ENCODE data around the gene FGF14. TPM values are rescaled to one million over a fixed set of nuclear protein-coding genes. Genes with fewer than 3 reads are reported as not detected.

The FGF14 gene
- polyA plus RNA-seq, 1 of the 3 experiments (the other 2 are of a cell fraction) = 0.20 TPM

- Histone ChIP-seq H3K4me2 (no peak overlapping the region), H3K79me2 (ENCODE audit: insufficient read depth) (no peaks in the 10 kb centered on the region), H4K20me1 (ENCODE audit: insufficient read depth) (no peaks in the 10 kb centered on the region), H2AFZ (ENCODE audit: low read depth) (no peak overlapping the region), H3K27ac (ENCODE audit: low read depth in 2 of 2, low read length in 1 of 2) (no peak overlapping the region), H3K27me3 (ENCODE audit: insufficient read depth) (no peaks in the 10 kb centered on the region), H3K4me1 (ENCODE audit: control insufficient read depth in 1 of 2, insufficient read depth in 2 of 2, low read depth in 1 of 2, low read length in 1 of 2) (peaks cover 0 to 4% of the 10 kb centered on the region in 2 experiments), H3K36me3 (replicated peaks in 1 of 2; ENCODE audit: control insufficient read depth in 1 of 2, insufficient read depth in 2 of 2, low read length in 1 of 2) (peaks cover 22 to 23% of the 10 kb centered on the region in 2 experiments), H3F3A (replicated peaks; ENCODE audit: insufficient read depth) (no peaks in the 10 kb centered on the region), H3K9me2 (no peaks in the 10 kb centered on the region), H3K9ac (no peak overlapping the region), H3K9me3 (no peaks in the 10 kb centered on the region), H3K4me3 (ENCODE audit: low read depth in 2 of 2, low read length in 1 of 2) (no peak overlapping the region)
- ChIA-PET CTCF (interaction anchor here (1.8 to 2.6 kb wide), 2 partner anchors 11 to 31 kb away, joined by 5 to 10 read pairs; no protein-coding TSS in a partner anchor), POLR2A (no interaction called here)
- TF ChIP-seq USF1 (IDR thresholded peaks at IDR 0.05; ENCODE audit: borderline replicate concordance, low read depth) = no peak
- no peak for TF ChIP-seq FOXM1 (IDR thresholded peaks at IDR 0.05; ENCODE audit: low read depth)
- TF ChIP-seq SIN3A (IDR thresholded peaks at IDR 0.05; ENCODE audit: borderline replicate concordance, low read depth, low read length) = no peak
- TF ChIP-seq JUND (IDR thresholded peaks at IDR 0.05) = no peak
- TF ChIP-seq EZH2phosphoT487 (IDR thresholded peaks at IDR 0.05; ENCODE audit: borderline replicate concordance, low read depth) = no peak
- TF ChIP-seq PBX3 (IDR thresholded peaks at IDR 0.05) = no peak
- TF ChIP-seq IRF3 (IDR thresholded peaks at IDR 0.05; ENCODE audit: low read depth, low read length) = no peak
- no peak for TF ChIP-seq CHD2 (IDR thresholded peaks at IDR 0.05; ENCODE audit: low read length, partially characterized antibody)
- TF ChIP-seq ZBTB33 (IDR thresholded peaks at IDR 0.05; ENCODE audit: borderline replicate concordance, low read depth) = no peak
- no peak for TF ChIP-seq MEF2A (IDR thresholded peaks at IDR 0.05; ENCODE audit: borderline replicate concordance, low read depth)
- no peak for TF ChIP-seq RCOR1 (IDR thresholded peaks at IDR 0.05; ENCODE audit: low read length)
- no peak for TF ChIP-seq NRF1 (IDR thresholded peaks at IDR 0.05; ENCODE audit: low read depth, low read length)
- TF ChIP-seq RFX5 (IDR thresholded peaks at IDR 0.05; ENCODE audit: low read length) = no peak
- no peak for TF ChIP-seq TEAD4 (IDR thresholded peaks at IDR 0.05; ENCODE audit: borderline replicate concordance, insufficient read depth)
- WGBS (ENCODE audit: low lambda C conversion rate) = 44% methylated on average over 1 of the region's 1 CpG
- no peak for DNase-seq
Observed at GRCh38 chr13:101727118-101727517, 674.7 kb downstream of the FGF14 start.

Measured in SK-N-SH (cell line).